Fibroblast of lung (primary cell): ENCODE results near the gene SIX1.

ENCODE experiments used
- EZH2 ChIP-seq: IDR thresholded peaks from 2 replicates; pipeline ENCODE4 v1.5.1; 2012; ENCODE audit warnings: low read length, control low read depth, mild to moderate bottlenecking; ENCODE audit errors: missing control alignments
- TF ChIP-seq, protein P1 (sequence below), 2 donors: IDR thresholded peaks in 1 of 2; conservative IDR thresholded peaks in 1 of 2; 1 replicate in 1 of 2; 2 replicates in 1 of 2; pipeline ENCODE4 v1.5.1; 2011 to 2012; ENCODE audit warnings: low read length in 2 of 2, control low read depth in 1 of 2, inconsistent platforms in 1 of 2, low read depth in 1 of 2, mild to moderate bottlenecking in 1 of 2

DNA sequence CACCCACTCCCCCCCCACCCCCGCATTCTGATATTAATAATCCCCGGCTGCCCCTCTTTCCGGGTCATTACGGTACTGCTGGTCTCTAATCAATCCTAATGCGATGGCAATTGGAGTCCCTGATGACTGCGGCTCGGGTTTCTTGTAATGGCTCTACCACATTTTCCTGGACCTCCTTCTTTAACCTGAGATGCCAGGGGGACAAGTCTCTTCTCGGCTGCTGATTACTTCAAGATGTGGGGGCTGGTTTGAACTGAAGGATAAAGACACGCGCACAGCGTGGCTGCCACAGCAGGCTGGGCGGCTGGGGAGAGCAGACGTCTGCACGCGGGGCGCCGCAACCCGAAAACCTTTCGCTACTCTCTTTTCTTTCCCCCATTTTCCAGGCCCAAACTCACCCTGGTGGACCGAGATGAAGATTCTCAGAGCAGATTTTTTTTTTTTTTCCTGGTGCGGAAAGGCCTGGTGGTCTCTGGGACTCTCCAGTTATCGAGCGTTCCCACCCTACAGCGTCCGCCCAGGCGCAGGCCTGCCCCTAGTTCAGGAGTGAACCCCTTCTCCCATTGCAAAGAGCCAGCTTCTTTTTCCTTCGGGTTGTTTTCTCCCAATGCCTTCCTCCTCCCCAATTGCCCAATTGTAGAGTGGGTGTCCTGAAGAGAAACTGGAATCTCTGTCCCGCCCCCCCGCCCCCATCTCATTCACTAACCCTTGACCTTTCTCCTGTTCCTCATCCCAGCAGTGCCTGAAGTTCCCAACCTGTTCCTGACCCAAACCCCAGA lies 6.0 kb upstream of the SIX1 start:
- TF ChIP-seq, protein P1, sequence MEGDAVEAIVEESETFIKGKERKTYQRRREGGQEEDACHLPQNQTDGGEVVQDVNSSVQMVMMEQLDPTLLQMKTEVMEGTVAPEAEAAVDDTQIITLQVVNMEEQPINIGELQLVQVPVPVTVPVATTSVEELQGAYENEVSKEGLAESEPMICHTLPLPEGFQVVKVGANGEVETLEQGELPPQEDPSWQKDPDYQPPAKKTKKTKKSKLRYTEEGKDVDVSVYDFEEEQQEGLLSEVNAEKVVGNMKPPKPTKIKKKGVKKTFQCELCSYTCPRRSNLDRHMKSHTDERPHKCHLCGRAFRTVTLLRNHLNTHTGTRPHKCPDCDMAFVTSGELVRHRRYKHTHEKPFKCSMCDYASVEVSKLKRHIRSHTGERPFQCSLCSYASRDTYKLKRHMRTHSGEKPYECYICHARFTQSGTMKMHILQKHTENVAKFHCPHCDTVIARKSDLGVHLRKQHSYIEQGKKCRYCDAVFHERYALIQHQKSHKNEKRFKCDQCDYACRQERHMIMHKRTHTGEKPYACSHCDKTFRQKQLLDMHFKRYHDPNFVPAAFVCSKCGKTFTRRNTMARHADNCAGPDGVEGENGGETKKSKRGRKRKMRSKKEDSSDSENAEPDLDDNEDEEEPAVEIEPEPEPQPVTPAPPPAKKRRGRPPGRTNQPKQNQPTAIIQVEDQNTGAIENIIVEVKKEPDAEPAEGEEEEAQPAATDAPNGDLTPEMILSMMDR (conservative IDR thresholded peaks at IDR 0.05 in 1 of 2, IDR thresholded peaks at IDR 0.05 in 1 of 2; ENCODE audit: low read depth in 1 of 2, low read length in 2 of 2), result no peak
- TF ChIP-seq EZH2, result no peak
